Hepatocyte (in vitro differentiated cells): ENCODE measurements around the gene RAET1E.

ENCODE experiments used
- CTCF ChIP-seq: fragments of 200-600 bp; sonication (generic); IDR thresholded peaks from 2 replicates; pipeline ENCODE4 v1.5.1; 2016; ENCODE audit warnings: antibody characterized with exemption, mild to moderate bottlenecking; ENCODE audit not compliant: poor library complexity
- EZH2 ChIP-seq: fragments of 200-600 bp; sonication (generic); IDR thresholded peaks from 2 replicates; pipeline ENCODE4 v1.6.1; 2016; ENCODE audit warnings: antibody characterized with exemption, mild to moderate bottlenecking, borderline replicate concordance

DNA sequence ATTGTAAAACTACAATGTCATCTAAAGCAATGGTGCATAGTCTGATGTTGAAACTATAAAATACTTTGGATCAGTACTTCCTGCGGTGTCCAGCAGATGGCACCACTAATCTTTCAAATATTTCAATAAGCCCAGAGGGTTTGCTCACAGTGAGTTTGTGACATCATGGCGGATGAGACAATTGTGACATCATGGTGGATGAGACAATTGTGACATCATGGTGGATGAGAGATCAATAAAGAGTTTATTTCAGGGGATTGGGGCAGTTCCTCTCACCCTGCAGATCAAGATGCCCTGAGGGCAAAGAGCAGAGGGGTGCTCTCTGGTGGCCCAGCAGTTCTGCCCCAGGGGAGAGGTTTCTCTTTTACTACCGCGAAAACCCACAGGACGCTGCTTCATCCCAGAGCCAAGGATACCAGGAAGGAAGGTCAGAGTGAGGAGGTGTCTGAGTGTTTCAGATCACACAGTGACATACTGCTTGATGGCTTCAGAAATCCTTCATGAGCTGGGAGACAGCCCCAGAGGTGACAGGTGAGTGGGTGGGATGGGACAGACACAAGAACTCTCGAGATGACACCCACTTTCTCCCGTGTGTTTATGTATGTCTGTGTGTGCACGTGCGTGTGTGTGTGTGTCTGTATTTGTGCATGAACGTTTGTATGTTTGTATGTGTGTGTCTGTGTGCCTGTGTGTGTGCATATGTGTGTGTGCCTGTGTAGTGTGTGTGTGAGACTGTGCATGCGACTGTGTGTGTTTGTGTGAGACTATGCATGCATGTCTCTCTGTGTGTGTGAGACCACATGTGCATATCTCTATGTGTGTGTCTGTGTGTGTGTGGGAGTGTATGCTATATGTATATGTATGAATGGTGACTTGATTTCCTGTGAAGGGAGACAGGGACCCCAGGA lies 36.6 kb upstream of the RAET1E start:
- TF ChIP-seq CTCF (peak; percentile 81), EZH2 (no peak)
